AG09319 (cell line): ENCODE measurements around the gene LAIR1.

Experiments
- DNase-seq: peaks from one replicate; pipeline ENCODE4 v3.0.0-alpha.2; 2010; ENCODE audit warnings: low read depth; ENCODE audit errors: extremely low read depth
- CTCF ChIP-seq: IDR thresholded peaks from 2 replicates; pipeline ENCODE4 v1.5.1; 2011; ENCODE audit warnings: low read depth, mild to moderate bottlenecking, inconsistent platforms, low read length, moderate library complexity

The LAIR1 gene

DNA sequence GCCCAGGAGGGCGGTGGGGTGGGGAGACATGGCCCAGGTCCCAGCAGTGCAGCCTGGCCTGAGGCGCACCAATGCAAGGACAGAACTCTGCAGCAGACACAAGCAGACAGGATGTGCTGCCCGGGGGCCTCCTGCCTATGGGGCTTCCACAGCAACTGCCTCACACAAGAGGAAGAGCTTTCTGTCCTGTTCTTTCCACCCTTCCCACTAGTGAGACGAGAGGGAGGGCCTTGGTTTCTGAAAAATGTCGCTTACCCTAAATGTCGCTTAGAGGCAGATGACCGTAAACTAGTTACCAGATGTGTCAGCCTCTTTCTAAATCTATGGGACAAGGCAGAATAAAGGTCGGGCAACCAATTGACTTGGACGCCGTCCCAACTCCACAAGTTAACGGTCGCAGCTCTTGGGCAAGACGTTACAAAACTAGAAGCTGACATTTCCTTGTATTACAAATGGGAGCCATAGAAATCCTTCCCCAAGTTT lies at the start of gene LAIR1:
Gene LAIR1 (minus strand): TSS at position 157 of the 483 bp plus-strand sequence. CDS start 127 bp downstream, at position 30.
- no peak for DNase-seq
- TF ChIP-seq CTCF = no peak

- no peak for TF ChIP-seq CTCF
- DNase-seq = no peak
Measured at GRCh38 chr19:54414156-54414555, 49.4 kb upstream of the LAIR1 start.

- no peak for DNase-seq
- no peak for TF ChIP-seq CTCF
Measured at GRCh38 chr19:54412877-54413276, 48.1 kb upstream of the LAIR1 start.

DNA sequence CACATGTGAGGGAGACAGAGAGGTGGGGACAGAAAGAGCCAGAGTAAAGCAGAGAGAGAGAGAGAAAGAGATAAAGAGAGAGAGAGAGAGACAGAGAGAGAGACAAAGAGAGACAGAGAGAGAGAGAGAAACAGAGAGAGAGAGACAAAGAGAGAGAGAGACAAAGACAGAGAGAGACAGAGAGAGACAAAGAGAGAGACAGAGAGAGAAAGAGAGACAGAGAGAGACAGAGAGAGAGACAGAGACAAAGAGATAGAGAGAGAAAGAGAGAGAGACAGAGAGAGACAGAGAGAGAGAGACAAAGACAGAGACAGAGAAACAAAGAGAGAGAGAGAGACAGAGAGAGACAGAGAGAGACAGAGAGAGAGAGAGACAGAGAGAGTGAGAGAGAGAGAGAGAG lies 46.3 kb upstream of the LAIR1 start:
- DNase-seq = no peak
- no peak for TF ChIP-seq CTCF

- no peak for DNase-seq
- TF ChIP-seq CTCF = no peak
Measured at GRCh38 chr19:54408456-54409026, 43.8 kb upstream of the LAIR1 start.

DNA sequence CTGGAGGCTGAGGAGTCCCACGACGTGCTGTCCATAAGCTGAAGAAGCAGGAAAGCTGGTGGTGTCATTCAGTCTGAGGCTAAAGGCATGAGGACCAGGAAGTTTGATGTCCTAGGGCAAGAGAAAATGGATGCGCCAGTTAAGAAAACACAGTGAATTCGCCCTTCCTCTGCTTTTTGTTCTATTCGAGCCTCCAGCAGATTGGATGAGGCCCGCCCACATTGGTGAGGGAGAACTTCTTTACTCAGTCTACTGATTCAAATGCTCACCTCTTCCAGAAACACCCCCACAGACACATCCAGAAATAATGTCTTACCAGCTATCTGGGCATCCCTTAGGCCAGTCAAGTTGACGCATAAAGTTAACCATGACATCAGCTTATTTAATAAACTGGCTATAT lies 43.0 kb upstream of the LAIR1 start:
- TF ChIP-seq CTCF = no peak

GRCh38 chr19:54405628-54406027 lies 40.9 kb upstream of the LAIR1 start:
- no peak for TF ChIP-seq CTCF
- no peak for DNase-seq

More for the DNA sequence above, 43.0 kb upstream of the LAIR1 start:
- DNase-seq = no peak
